ENCODE results near the gene SRSF10.

SRSF10 gene

DNA sequence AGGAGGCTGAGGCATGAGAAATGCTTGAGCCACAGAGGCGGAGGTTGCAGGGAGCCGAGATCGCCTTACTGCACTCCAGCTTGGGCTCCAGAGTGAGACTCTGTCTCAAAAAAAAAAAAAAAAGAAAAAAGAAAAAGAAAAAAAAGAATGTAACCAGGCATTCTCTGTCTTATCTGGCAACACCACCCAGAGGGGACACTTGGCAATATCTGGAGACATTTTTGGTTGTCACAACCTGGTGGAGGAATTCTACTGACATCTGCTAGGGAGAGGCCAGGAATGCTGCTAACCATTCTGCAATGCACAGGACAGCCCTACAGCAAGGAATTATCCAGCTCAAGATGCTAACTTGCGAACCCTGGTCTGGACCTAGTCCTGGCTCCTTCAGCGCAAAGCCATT, 64.7 kb downstream of the SRSF10 start:
- TF ChIP-seq, protein P1, sequence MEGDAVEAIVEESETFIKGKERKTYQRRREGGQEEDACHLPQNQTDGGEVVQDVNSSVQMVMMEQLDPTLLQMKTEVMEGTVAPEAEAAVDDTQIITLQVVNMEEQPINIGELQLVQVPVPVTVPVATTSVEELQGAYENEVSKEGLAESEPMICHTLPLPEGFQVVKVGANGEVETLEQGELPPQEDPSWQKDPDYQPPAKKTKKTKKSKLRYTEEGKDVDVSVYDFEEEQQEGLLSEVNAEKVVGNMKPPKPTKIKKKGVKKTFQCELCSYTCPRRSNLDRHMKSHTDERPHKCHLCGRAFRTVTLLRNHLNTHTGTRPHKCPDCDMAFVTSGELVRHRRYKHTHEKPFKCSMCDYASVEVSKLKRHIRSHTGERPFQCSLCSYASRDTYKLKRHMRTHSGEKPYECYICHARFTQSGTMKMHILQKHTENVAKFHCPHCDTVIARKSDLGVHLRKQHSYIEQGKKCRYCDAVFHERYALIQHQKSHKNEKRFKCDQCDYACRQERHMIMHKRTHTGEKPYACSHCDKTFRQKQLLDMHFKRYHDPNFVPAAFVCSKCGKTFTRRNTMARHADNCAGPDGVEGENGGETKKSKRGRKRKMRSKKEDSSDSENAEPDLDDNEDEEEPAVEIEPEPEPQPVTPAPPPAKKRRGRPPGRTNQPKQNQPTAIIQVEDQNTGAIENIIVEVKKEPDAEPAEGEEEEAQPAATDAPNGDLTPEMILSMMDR (IDR thresholded peaks at IDR 0.05; ENCODE audit: low read length, missing control alignments): no peak
- no peak for DNase-seq (ENCODE audit: low read depth)
- no peak overlapping the region for H3K4me3 ChIP-seq (replicated peaks; ENCODE audit: low read depth, low read length)

DNA sequence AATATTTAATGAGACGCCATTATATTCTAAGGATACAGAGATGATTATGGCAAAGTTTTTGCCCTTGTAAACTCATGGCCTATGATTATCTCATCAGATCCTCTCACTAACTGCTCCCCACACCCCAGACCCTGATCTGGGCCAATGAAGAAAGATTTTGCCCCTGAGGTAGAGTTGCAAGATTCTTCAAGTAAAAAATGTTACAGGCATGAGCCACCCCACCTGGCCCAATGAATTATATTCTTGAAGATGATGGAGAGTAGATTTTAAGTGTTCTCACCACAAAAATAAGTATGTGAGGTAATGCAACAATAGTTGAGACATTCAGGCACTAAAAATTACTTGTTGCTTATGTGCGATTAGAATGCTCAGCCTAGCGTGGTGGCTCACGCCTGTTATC, 65.2 kb downstream of the SRSF10 start:
- DNase-seq (ENCODE audit: low read depth): no peak
- TF ChIP-seq, protein P1 (IDR thresholded peaks at IDR 0.05; ENCODE audit: low read length, missing control alignments): no peak
- H3K4me3 ChIP-seq (replicated peaks; ENCODE audit: low read depth, low read length): no peak overlapping the region
